DMS53 treated with DMSO at 0.1 percent for 48 hours (cell line): ENCODE results near the gene SDK1.
A peak's percentile ranks its signal among the peaks of the same experiment; 100 is the strongest.

ENCODE experiments used
- DNase-seq: peaks from one replicate; lab custom pipeline; 2025; ENCODE audit not compliant: unreplicated experiment; lab: John Stamatoyannopoulos, UW

The SDK1 gene

GRCh38 chr7:3300651-3301448 is at the start of gene SDK1:
TSS of gene SDK1 (plus strand) at chr7:3301252. CDS start at chr7:3301587, 335 bp downstream.
- peak; percentile 57 for DNase-seq

- no peak for DNase-seq
Measured at GRCh38 chr7:3254718-3255117, 46.3 kb upstream of the SDK1 start.

GRCh38 chr7:3259711-3260400 is 41.2 kb upstream of the SDK1 start:
- DNase-seq, result no peak

GRCh38 chr7:3260401-3260715 is 40.7 kb upstream of the SDK1 start:
- DNase-seq, result no peak

GRCh38 chr7:3264693-3265339 is 36.2 kb upstream of the SDK1 start:
- no peak for DNase-seq

GRCh38 chr7:3265388-3265787 is 35.7 kb upstream of the SDK1 start:
- no peak for DNase-seq

DNA sequence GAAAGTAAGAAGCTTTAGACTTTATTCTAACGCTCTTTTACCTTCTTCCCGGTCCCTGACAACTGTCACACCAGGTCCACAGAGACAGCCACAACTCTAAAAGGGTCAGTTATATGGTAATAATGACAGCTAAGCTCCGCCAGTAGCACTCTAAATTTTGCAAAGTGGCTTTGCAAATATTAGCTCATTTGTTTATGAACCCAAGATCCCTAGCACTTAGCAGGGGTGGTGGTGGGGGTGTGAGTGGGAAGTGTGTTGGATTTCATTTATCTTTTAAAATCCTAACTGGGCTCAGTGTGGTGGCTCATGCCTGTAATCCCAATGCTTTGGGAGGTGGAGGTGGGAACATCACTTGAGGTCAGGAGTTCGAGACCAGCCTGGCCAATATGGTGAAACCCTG is 34.8 kb upstream of the SDK1 start:
- no peak for DNase-seq

GRCh38 chr7:3267966-3268690 is 32.9 kb upstream of the SDK1 start:
- DNase-seq, result peak; percentile 75

GRCh38 chr7:3270362-3270761 is 30.7 kb upstream of the SDK1 start:
- no peak for DNase-seq

DNA sequence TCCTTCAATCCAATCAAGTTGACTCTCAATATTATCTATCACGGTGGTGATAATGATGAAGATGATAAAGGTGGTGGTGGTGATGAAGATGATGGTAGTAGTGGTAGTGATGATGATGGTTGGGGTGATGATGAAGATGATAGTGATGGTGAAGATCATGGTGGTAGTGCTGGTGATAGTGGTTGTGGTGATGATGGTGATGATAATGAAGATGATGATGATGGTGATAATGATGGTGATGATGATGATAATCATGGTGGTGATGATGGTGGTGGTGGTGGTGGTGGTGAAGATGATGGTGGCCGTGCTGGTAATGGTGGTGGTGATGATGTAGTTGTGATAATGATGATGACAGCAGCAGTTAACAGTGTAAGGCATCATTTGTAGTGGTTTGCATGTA is 29.8 kb upstream of the SDK1 start:
- no peak for DNase-seq

DNA sequence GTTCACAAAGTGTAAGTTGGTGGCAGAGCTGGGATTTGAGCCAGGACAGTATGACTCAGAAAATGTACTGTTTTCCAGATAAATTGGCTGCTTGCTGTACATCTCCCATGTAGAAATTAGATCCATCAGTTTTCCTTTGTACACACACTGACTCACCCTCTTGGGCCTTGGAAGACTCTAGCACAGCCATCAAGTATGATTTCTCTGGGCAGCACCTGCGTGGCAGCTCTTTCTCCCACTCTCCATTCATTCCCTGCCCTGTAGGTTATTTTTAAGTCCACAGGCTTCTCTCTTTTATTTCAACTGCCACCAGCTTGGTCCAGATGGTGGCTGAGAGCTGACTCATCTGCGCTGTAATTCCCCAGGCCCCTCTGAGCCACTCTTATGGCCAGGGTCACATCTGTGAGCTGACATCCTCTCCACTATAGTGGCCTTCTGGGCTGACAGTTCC is 28.3 kb upstream of the SDK1 start:
- peak; percentile 55 for DNase-seq

DNA sequence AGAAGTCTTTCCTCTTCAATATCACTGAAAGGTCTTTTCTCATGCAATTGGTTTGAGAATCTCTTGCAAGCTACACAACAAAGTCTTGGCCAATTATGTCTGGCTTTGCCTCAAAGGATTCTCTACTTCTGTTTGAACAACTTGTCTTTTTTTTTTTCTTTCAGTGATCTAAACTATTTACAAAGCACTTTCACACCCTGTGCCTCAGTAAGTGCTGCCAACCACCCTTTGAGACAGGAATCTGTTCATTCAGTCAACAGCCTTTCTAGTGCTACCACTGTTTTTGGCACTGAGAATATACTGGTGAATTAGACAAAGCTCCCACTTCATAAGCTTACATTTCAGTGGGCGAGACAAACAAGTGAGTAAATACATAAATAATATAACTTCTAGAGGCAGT is 26.9 kb upstream of the SDK1 start:
- DNase-seq, result peak; percentile 28

DNA sequence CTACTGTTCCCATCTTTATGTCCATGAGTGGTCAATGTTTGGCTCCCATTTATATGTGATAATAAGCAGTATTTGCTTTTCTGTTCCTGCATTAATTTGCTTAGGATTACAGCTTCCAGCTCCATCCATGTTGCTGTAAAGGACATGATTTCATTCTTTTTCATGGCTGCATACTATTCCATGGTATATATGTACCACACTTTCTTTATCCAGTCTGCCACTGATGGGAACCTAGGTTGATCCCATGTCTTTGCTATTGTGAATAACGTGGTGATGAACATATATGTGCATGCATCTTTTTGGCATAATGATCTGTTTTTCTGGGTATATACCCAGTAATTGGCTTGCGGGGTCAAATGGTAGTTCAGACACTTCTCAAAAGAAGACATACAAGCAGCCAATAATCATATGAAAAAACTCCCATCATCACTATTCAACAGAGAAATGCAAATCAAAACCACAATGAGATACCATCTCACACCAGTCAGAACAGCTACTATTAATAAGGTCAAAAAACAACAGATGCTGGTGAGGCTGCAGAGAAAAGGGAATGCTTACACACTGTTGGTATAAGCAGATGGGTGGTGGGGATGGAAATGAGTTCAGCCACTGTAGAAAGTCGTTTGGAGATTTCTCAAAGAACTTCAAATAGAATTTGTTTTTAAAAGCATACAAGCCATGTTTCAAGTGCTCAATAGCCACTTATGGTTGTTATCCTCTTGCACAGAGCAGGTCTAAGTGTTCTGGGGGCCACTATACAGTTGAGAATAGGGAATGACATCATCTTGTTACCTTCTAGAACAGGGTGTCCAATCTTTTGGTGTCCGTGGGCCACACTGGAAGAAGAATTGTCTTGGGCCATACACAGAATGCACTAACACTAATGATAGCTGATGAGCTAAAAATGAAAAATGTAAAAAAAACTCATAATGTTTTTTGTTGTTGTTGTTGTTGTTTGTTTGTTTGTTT is 23.2 kb upstream of the SDK1 start:
- DNase-seq, result no peak

DNA sequence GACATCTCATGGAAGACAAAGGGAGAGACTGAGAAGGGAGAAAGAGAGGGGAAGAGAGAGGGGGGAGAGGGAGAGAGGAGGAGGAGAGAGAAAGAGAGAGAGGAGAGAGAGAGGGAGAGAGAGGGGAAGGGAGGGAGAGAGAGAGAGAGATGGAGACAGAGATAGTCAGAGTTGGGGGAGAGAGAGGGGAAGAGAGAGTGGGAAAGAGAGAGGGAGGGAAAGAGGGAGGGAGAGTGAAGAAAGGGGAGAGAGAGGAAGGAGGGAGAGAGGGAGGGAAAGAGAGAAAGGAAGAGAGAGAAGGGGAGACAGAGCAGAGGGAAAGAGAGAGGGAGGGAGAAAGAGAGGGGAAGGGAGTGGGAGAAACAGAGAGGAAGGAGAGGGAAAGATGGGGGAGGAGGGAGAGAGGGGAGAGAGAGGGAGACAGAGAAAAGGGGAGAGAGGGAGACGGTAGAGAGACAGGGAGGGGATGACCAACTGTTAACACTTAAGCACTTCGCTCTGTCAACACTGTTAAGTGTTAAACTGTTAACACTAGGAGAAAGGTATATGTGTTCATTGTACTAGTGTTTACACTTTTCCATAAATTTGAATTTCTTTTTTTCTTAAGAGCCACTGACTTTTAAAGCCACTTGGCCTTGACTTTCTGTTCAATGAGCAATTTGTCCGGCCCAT is 21.8 kb upstream of the SDK1 start:
- DNase-seq, result peak; percentile 9

DNA sequence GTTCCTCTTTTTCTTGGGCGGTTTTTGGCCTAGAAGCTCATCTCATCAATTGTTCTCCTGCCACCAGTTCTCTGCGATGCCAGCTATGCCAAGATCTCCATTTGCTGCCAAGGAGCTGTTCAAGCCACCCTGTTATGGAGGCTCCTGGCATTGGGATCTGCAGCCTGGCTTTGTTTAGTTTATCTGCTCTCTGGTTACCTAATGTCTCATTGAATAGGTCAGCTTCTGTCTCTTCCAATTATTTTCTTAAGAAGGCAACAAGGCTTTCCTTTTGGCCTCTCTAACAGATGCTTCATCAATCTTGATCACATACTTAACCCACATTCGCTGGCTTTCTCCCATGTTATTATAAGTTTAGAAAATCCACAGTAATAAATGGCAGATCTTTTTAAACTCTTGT is 20.6 kb upstream of the SDK1 start:
- no peak for DNase-seq

GRCh38 chr7:3280946-3281656 is 20.0 kb upstream of the SDK1 start:
- no peak for DNase-seq

DNA sequence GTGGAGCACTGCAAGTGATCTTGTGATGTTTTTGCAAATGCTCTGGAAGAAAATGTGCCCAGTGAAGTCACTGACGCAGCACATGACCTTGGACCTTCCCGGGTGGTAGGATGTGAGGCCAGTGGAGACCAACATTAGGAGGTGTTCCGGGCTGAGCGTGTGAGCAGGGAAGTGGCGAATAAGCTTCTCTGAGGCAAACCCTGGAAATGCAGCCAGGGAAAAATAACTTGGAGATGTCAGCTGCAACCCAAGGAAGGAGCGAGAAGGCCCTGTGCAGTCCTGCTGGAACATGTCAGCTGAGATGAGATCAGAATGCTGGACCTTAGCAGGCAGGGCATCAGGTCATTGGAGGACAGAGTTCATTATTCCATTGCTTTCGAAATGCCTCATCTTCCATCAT is 18.6 kb upstream of the SDK1 start:
- DNase-seq, result no peak

GRCh38 chr7:3283130-3283704 is 17.8 kb upstream of the SDK1 start:
- no peak for DNase-seq

DNA sequence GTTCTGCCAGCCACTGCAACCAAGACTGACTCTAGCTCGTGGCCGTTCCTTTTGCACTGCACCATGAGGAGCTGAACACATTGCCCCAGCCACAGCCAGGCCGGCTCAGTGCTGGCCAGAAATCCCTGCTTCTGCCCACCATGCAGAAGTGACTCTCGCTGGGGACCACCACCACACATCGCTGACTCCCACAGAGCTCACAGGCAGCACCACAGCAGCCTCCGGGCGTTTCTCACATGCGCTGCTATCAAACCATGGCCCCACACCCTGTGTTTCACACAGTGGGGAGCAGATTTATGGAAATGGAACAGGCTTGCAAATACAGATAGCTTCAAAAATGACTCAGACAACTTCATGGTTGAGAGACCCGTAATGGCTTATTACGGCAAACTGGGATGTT is 15.4 kb upstream of the SDK1 start:
- no peak for DNase-seq
